ENCODE results near the gene HSPA4.
"Not testable (repeated sequence)": the region's sequence is repeated elsewhere in the genome, so short reads cannot be mapped to it uniquely, and the experiment has no call there.

Gene HSPA4

GRCh38 chr5:133122711-133123110, 70.9 kb downstream of the HSPA4 start:
- no peak for DNase-seq (ENCODE audit: low read depth in 2 of 2)

- no peak for DNase-seq (ENCODE audit: low read depth in 2 of 2)
Observed at GRCh38 chr5:133123297-133123696, 71.5 kb downstream of the HSPA4 start.

GRCh38 chr5:133124891-133125290, 73.1 kb downstream of the HSPA4 start:
- DNase-seq (ENCODE audit: low read depth in 2 of 2) = no peak

GRCh38 chr5:133128066-133128465, 76.3 kb downstream of the HSPA4 start:
- no peak for DNase-seq (ENCODE audit: low read depth in 2 of 2)

GRCh38 chr5:133129289-133129688, 77.5 kb downstream of the HSPA4 start:
- DNase-seq (ENCODE audit: low read depth in 2 of 2) = no peak

GRCh38 chr5:133129950-133130349, 78.1 kb downstream of the HSPA4 start:
- DNase-seq (ENCODE audit: low read depth in 2 of 2) = no peak

- no peak for DNase-seq (ENCODE audit: low read depth in 2 of 2)
Observed at GRCh38 chr5:133130387-133131118, 78.7 kb downstream of the HSPA4 start.

GRCh38 chr5:133132717-133133116, 80.9 kb downstream of the HSPA4 start:
- no peak for DNase-seq (ENCODE audit: low read depth in 2 of 2)

GRCh38 chr5:133133241-133133640, 81.4 kb downstream of the HSPA4 start:
- DNase-seq (ENCODE audit: low read depth in 2 of 2) = not testable (repeated sequence)

- not testable (repeated sequence) for DNase-seq (ENCODE audit: low read depth in 2 of 2)
Observed at GRCh38 chr5:133136890-133137289, 85.1 kb downstream of the HSPA4 start.

GRCh38 chr5:133140311-133140710, 88.5 kb downstream of the HSPA4 start:
- no peak for DNase-seq (ENCODE audit: low read depth in 2 of 2)

- DNase-seq (ENCODE audit: low read depth in 2 of 2) = no peak
Observed at GRCh38 chr5:133141746-133142145, 89.9 kb downstream of the HSPA4 start.

GRCh38 chr5:133142782-133143181, 91.0 kb downstream of the HSPA4 start:
- DNase-seq (ENCODE audit: low read depth in 2 of 2) = no peak

GRCh38 chr5:133144245-133144981, 92.6 kb downstream of the HSPA4 start:
- DNase-seq (ENCODE audit: low read depth in 2 of 2) = no peak

- DNase-seq (ENCODE audit: low read depth in 2 of 2) = no peak
Observed at GRCh38 chr5:133145436-133146170, 93.8 kb downstream of the HSPA4 start.

GRCh38 chr5:133147411-133147810, 95.6 kb downstream of the HSPA4 start:
- DNase-seq (ENCODE audit: low read depth in 2 of 2) = no peak

- no peak for DNase-seq (ENCODE audit: low read depth in 2 of 2)
Observed at GRCh38 chr5:133147815-133148567, 96.2 kb downstream of the HSPA4 start.

GRCh38 chr5:133149345-133149744, 97.5 kb downstream of the HSPA4 start:
- no peak for DNase-seq (ENCODE audit: low read depth in 2 of 2)

- no peak for DNase-seq (ENCODE audit: low read depth in 2 of 2)
Observed at GRCh38 chr5:133150909-133151544, 99.2 kb downstream of the HSPA4 start.

- DNase-seq (ENCODE audit: low read depth in 2 of 2) = no peak
Observed at GRCh38 chr5:133154274-133155075, 102.7 kb downstream of the HSPA4 start.

Measured in stimulated activated CD4-positive, alpha-beta T cell treated with anti-CD3 and anti-CD28 coated beads, Interleukin-1b, Interleukin-23, amount 100 ng/mL, for 1 hour (primary cell).